Endothelial cell of umbilical vein (primary cell): ENCODE results near the gene PAFAH2. TPM values are rescaled to one million over a fixed set of nuclear protein-coding genes. Genes with fewer than 3 reads are reported as not detected.

Experiments
- BruUV-seq: library from RNA; stranded (reverse); fragments of 400-500 nt; replicated peaks from 2 replicates; lab custom pipeline; 2021; lab: Mats Ljungman, UMichigan
- CTCF ChIA-PET: fragments of 300-600, 350-600 bp; sonication (Branson Sonifier 250); formaldehyde crosslinking; loops from one replicate; lab custom pipeline; 2021; ENCODE audit warnings: antibody characterized with exemption, inconsistent platforms; lab: Charles Lee
- POLR2A ChIA-PET: fragments of 300-600, 350-600 bp; sonication (Branson Sonifier 250); formaldehyde crosslinking; loops from one replicate; lab custom pipeline; 2021; ENCODE audit warnings: antibody characterized with exemption, inconsistent platforms; lab: Charles Lee
- DNase-seq: peaks from one replicate; pipeline ENCODE4 v3.0.0-alpha.2; 2011; ENCODE audit warnings: low read depth, low spot score
- FAIRE-seq: peaks from 2 replicates; lab custom pipeline; 2011; peaks lifted over from hg19 to GRCh38; lab: Jason Lieb, UNC
- H2AFZ ChIP-seq: 2 replicates; pipeline ENCODE4 v1.6.0; 2012; ENCODE audit warnings: low read depth, low read length, control low read depth, inconsistent platforms
- H3K27ac ChIP-seq: 2 replicates; pipeline ENCODE4 v1.5.1; 2011; ENCODE audit warnings: low read depth, mild to moderate bottlenecking, control low read depth, low read length, moderate library complexity; ENCODE audit not compliant: insufficient read depth
- H3K27me3 ChIP-seq, 2 experiments: 2 replicates each; pipeline versions ENCODE4 v1.6.0 to v1.6.1; 2011; ENCODE audit warnings: low read length in 2 of 2, mixed read lengths in 1 of 2; ENCODE audit not compliant: control insufficient read depth in 2 of 2, insufficient read depth in 2 of 2
- H3K36me3 ChIP-seq, 2 experiments: 2 replicates in 1 of 2; 3 replicates in 1 of 2; pipeline ENCODE4 v1.5.1; 2011; ENCODE audit warnings: low read length in 2 of 2, mild to moderate bottlenecking in 1 of 2, moderate library complexity in 1 of 2; ENCODE audit not compliant: control insufficient read depth in 2 of 2, insufficient read depth in 2 of 2; ENCODE audit errors: extremely low read depth in 1 of 2
- H3K4me1 ChIP-seq: 3 replicates; pipeline ENCODE4 v1.5.1; 2011; ENCODE audit warnings: mild to moderate bottlenecking, low read length; ENCODE audit not compliant: control insufficient read depth, insufficient read depth; ENCODE audit errors: extremely low read depth
- H3K4me2 ChIP-seq: 2 replicates; pipeline ENCODE4 v1.6.1; 2011; ENCODE audit warnings: low read length, control low read depth, mixed read lengths; ENCODE audit not compliant: insufficient read depth
- H3K4me3 ChIP-seq, 3 experiments: fragments of 200-600 bp in 1 of 3; sonication (generic), shearing (Covaris generic) in 1 of 3; replicated peaks in 1 of 3; 2 replicates each; pipeline ENCODE4 v1.5.1; 2011 to 2016; ENCODE audit warnings: control low read depth in 3 of 3, low read length in 3 of 3, mild to moderate bottlenecking in 2 of 3, inconsistent platforms in 1 of 3, low read depth in 1 of 3, moderate library complexity in 1 of 3; ENCODE audit not compliant: insufficient read depth in 1 of 3
- H3K79me2 ChIP-seq: 2 replicates; pipeline ENCODE4 v1.6.0; 2012; ENCODE audit warnings: low read length, inconsistent platforms; ENCODE audit not compliant: control insufficient read depth, insufficient read depth
- H3K9ac ChIP-seq: replicated peaks from 2 replicates; pipeline ENCODE3; 2011; ENCODE audit warnings: low read length, control low read depth; ENCODE audit not compliant: insufficient read depth; ENCODE audit errors: extremely low read depth
- H3K9me1 ChIP-seq: replicated peaks from 3 replicates; pipeline ENCODE4 v1.6.0; 2011; ENCODE audit warnings: mild to moderate bottlenecking, low read length; ENCODE audit not compliant: control insufficient read depth, insufficient read depth; ENCODE audit errors: extremely low read depth
- H3K9me3 ChIP-seq: replicated peaks from 2 replicates; pipeline ENCODE4 v1.5.1; 2012; ENCODE audit warnings: low read length, inconsistent platforms; ENCODE audit not compliant: control insufficient read depth, insufficient read depth
- H4K20me1 ChIP-seq: replicated peaks from 2 replicates; pipeline ENCODE3; 2011; ENCODE audit warnings: mild to moderate bottlenecking, low read length; ENCODE audit not compliant: control insufficient read depth, insufficient read depth; ENCODE audit errors: extremely low read depth
- EZH2 ChIP-seq: IDR thresholded peaks from 2 replicates; pipeline ENCODE4 v1.6.1; 2012; ENCODE audit warnings: borderline replicate concordance, low read depth, mild to moderate bottlenecking, moderate library complexity, low read length, inconsistent platforms; ENCODE audit not compliant: severe bottlenecking
- FOS ChIP-seq: IDR thresholded peaks from 2 replicates; pipeline ENCODE4 v1.6.1; 2011; ENCODE audit warnings: mild to moderate bottlenecking, low read length, moderate library complexity, borderline replicate concordance; ENCODE audit not compliant: insufficient read depth
- GATA2 ChIP-seq: IDR thresholded peaks from 2 replicates; pipeline ENCODE4 v1.7.0; 2011; ENCODE audit warnings: low read depth, mild to moderate bottlenecking, moderate library complexity, mixed read lengths, low read length; ENCODE audit not compliant: insufficient read length, insufficient read depth
- JUN ChIP-seq: IDR thresholded peaks from 2 replicates; pipeline ENCODE4 v1.6.1; 2011; ENCODE audit warnings: borderline replicate concordance, low read depth; ENCODE audit not compliant: insufficient read length, insufficient read depth
- MYC ChIP-seq: IDR thresholded peaks from one replicate; pipeline ENCODE4 v1.6.1; 2011; ENCODE audit warnings: mild to moderate bottlenecking, low read depth, low read length
- POLR2AphosphoS5 ChIP-seq: IDR thresholded peaks from 2 replicates; pipeline ENCODE4 v1.6.1; 2012; ENCODE audit warnings: low read depth, mild to moderate bottlenecking, control low read depth, low read length, moderate library complexity; ENCODE audit not compliant: insufficient read depth
- dilution Hi-C: fragments of 300-500 bp; cut with MboI; formaldehyde crosslinking; loops from one replicate; pipeline ENCODE4 v1.15.0; 2019; ENCODE audit warnings: low sequenced_read_pairs; ENCODE audit not compliant: extremely low pct_ligation_motif_present
- intact Hi-C: fragments of 100-400 bp; cut with micrococcal nuclease; formaldehyde crosslinking; loops from one replicate; pipeline ENCODE4 v1.10.0; 2022
- polyA plus RNA-seq, 4 experiments: library from polyadenylated mRNA; depleted of rRNA in 3 of 4; stranded (reverse) in 3 of 4; unstranded in 1 of 4; fragments of >200 nt; gene quantifications; 2 replicates each; pipeline versions ENCODE4 v1.2.1 to v1.2.3, GENCODE V29; 2011 to 2012; ENCODE audit warnings: missing spikeins in 1 of 4
- total RNA-seq: library from RNA; stranded (reverse); gene quantifications from 2 replicates; pipeline ENCODE4 v1.2.3, GENCODE V29; 2021
- TF ChIP-seq, protein P1 (sequence below), 2 donors: IDR thresholded peaks; 1 replicate in 1 of 2; 2 replicates in 1 of 2; pipeline ENCODE4 v1.5.1; 2011; ENCODE audit warnings: low read length in 2 of 2, mild to moderate bottlenecking in 2 of 2, moderate library complexity in 2 of 2, control low read depth in 1 of 2, inconsistent platforms in 1 of 2, low read depth in 1 of 2; ENCODE audit not compliant: insufficient read depth in 1 of 2; ENCODE audit errors: extremely low read depth in 1 of 2

Gene PAFAH2
- total and polyA plus RNA-seq, 2 donors (not counting 3 experiments of a cell fraction or from before 2014, with no cell fraction given): 6.0 to 6.9 TPM

DNA sequence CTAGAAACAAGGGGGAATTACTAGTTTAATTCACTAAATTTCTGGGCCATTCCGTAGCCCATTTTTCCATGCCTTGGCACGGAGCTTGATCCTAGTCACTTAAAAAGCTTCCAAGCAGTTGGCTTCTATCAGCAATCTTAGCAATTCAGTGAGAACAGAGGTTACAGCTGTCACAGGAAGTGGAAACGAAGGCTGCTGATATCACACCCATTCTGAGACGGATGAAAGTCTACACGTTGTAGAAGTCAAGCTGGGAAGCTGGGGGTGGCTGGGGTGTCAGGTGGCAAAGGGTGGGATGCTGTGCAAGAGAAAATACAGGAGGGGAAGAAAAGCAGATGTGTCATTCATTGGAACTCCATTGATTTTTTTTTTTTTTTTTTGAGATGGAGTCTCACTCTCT, 79.9 kb downstream of the PAFAH2 start:
- Histone ChIP-seq H3K4me2 (no peak overlapping the region), H3K9me1 (no peaks in the 10 kb centered on the region), H3K79me2 (no peaks in the 10 kb centered on the region), H3K36me3 (no peaks in the 10 kb centered on the region), H3K4me1 (peaks cover 10% of the 10 kb centered on the region), H2AFZ (peak overlapping the region; percentile 23), H3K27ac (no peak overlapping the region), H4K20me1 (no peaks in the 10 kb centered on the region), H3K9me3 (no peaks in the 10 kb centered on the region), H3K27me3 (no peaks in the 10 kb centered on the region), H3K9ac (no peak overlapping the region), H3K4me3 (no peak overlapping the region)
- TF ChIP-seq POLR2AphosphoS5: no peak
- no peak for TF ChIP-seq FOS
- TF ChIP-seq JUN: no peak
- TF ChIP-seq MYC: no peak
- TF ChIP-seq EZH2: no peak
- TF ChIP-seq, protein P1, sequence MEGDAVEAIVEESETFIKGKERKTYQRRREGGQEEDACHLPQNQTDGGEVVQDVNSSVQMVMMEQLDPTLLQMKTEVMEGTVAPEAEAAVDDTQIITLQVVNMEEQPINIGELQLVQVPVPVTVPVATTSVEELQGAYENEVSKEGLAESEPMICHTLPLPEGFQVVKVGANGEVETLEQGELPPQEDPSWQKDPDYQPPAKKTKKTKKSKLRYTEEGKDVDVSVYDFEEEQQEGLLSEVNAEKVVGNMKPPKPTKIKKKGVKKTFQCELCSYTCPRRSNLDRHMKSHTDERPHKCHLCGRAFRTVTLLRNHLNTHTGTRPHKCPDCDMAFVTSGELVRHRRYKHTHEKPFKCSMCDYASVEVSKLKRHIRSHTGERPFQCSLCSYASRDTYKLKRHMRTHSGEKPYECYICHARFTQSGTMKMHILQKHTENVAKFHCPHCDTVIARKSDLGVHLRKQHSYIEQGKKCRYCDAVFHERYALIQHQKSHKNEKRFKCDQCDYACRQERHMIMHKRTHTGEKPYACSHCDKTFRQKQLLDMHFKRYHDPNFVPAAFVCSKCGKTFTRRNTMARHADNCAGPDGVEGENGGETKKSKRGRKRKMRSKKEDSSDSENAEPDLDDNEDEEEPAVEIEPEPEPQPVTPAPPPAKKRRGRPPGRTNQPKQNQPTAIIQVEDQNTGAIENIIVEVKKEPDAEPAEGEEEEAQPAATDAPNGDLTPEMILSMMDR (IDR thresholded peaks at IDR 0.05; ENCODE audit: extremely low read depth in 1 of 2, insufficient read depth in 1 of 2, low read depth in 1 of 2, low read length in 2 of 2): no peak
- no peak for TF ChIP-seq GATA2
- peak; percentile 52 for FAIRE-seq
- CTCF ChIA-PET: interaction anchor here (1.2 to 1.9 kb wide), 2 partner anchors 22 to 80 kb away, joined by 6 to 8 read pairs; partner anchors contain the start of gene PAFAH2
- DNase-seq: no peak
- intact Hi-C loops: no loop called here
- no TSS peak for BruUV-seq
- dilution Hi-C loops: no loop called here
- POLR2A ChIA-PET: no interaction called here
